ENCODE data around the gene CTSH.

The CTSH gene

DNA sequence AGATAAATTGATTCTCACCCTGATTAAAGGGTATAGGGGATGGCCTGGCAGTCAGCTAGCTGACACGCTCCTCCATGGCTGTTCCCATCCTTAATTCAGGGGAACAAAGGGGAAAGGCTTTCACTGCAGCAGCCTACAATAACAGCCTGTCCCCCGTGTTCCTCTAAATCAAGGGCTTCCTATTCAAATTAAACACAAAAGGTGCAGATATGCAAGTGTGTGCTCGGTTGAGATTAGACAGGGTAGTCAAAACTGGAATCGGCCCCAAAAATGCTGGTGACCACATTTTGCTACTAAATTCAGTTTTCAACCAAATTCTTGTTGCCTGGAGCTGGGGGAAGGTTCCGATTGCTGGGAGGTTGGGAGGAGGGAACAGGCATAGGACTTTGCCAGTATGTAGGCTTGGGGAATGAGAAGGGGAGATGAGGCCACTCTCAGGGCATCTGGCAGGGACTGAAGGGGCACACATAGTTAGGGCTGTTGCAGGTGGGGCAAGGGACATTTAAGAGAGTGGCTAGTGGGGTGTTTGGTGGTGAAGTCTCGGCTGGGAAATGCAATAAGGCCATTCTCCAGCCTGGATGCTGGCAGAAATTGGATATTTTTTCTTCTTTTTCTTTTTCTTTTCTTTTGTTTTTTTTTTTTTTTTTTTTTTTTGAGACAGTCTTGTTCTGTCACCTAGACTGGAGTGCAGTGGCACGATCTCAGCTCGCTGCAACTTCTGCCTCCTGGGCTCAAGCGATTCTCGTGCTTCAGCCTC, 32.9 kb upstream of the CTSH start:
- no peak for DNase-seq

DNA sequence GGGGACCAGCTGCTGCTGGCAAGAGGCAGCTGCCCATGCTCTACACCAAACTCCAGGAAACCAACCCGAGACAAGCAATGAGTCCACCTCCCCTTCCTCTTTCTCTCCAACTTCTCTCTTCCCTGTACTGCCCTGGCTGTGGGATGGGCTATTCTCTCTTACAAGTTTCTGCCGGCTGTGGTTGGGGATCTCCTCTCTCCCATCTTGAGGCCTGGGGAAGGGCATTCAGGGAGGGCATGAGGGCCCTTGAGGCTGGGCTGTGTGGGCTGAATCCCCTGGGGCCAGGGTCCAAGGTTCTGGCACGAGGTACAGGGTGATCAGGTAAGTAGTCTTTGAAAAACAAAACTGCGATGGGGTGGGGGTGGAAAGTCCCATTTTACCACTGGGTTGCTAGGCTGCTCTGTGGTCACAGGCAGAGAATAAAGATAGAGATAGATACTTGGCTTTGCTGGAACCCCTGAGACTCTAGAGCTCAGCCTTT, 32.3 kb upstream of the CTSH start:
- peak; percentile 39 for DNase-seq

DNA sequence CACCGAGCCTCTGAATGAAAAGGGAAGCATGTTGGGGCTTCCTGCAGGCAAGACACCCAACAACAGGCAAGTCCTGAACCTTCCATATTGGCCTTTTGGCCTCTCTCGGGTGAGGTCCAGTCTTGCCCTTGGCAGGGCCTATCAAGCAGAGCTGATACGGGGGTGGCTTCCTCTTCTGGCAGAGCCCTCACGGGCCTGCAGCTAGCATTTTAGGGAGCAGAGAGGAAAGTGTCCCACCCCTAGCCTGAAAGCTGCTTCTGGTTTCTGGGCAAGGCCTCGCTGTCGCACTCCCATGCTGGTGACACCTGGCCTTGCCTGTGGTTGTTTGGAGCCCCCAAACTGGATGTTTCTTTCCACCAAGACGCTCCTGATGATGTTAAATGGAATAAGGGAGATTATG, 31.8 kb upstream of the CTSH start:
- DNase-seq: no peak

DNA sequence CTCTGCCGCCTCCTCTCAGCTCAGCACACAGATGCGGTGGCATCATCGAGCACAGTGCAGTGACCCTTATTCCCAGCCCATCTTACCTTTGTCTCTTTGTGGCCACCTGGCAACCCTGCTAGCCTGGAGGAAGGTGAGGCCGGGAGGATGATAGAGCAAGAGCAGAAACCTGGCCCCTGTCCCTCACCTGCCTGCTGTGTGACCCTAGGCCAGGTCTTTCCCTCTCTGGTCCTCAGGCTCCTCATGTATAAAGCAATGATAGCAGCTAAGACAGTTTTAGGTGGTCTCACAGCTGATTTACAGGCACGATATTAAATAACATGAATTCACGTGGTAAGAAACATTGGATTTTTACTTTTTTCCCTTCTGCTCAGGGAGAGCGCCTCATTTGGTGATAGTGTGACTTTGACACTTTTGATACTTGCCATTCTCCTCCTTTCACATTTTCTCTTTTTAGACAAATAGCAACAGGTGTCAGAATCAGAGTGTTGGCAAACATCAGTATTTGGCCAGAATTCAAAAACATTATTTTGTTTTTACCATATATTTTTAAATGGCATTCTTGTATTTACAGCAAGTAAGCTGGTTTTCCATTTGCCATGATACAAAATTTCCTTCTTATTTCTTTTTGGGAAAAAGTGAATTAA, 29.5 kb upstream of the CTSH start:
- DNase-seq: no peak

DNA sequence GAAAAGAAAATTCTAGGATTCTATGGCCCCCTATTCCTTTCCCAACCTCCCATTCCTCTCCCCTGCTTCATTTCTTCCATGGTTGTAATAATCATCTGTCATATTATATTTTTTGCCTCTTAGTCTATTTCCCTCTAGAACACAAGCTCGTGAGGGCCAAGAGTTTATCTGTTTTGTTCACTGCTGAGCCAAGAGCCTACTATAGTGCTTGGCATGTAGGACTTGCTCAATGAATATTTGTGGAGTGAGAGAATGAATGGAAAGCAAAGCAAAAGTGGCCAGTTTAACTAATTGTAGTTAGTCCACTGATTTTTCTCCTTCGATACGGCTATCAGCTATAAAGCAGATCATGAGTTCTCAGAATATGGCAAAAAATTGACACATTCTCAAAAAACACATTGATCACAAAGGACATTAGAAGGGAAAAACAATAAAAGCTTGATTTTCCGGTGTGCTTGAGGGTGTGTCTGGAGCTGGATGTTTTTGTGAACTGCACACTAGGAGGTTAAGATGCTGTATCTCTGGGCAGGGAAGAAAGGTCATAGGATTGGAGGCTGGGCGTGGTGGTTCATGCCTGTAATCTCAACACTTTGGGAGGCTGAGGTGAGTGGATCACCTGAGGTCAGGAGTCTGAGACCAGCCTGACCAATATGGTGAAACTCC, 25.0 kb upstream of the CTSH start:
- no peak for DNase-seq

DNA sequence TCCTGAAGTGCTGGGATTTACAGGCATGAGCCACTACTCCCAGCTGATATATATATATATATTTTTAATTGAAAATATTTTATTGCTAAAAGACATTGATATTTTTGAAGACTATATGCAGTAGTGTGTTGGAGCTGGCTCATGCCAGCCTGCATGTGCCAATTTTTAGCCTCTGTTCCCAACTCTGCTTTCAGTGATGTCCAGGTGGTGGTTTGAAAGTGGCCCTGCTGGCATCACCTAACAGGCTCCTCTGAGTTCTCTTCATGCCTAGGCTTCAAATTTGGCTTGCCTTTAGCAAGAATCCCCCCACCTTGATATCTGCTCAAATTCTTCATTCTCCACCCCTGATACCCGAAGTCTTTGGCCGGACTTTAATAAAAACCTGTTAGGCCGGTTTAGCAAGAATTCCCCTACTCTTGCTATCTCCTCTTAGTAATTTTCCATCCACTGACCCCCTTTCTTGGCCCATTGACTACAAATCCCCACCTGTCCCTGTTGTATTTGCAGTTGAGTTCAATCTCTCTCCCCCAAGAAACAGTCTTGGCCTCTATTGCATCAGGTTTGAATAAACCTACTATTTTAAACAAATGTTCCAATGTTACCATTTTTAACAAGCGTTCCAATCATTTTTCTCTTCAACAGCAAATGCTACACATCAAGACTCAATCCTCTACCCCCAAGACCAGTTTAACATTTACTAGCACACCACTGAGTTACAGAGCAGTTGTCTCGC, 23.9 kb upstream of the CTSH start:
- DNase-seq: no peak

DNA sequence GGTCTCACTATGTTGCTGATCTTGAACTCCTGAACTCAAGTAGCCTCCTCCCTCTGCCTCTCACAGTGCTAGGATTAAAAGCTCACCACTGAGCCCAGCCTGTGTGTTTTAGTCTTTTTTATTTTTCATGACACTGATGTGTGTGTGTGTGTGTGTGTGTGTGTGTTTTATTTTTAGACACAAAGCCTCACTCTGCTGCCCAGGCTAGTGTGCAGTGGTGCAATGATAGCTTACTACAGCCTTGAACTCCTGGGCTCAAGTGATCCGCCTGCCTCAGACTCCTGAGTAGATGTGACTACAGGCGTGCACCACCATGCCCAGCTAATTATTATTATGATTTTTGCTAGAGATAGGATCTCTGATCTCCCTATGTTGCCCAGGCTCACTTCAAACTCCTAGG, 23.3 kb upstream of the CTSH start:
- DNase-seq: no peak

DNA sequence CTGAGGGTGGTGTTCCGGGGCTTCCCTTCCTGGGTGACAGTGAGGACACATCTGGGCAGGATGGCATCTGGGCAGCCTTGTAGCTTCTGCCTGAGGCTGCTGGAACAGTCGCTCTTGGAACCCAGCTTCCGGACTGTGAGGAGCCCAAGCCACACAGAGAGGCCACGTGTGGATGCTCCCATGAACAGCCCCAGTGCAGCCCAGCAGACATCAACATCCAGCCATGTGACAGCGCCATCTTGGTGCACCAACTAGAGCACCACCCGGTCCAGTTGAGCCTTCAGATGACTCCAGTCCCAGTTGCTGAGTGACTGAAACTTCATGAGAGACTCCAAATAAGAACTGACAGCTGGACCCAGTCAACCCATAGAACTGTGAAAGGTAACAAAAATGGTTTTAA, 15.5 kb upstream of the CTSH start:
- DNase-seq: no peak

DNA sequence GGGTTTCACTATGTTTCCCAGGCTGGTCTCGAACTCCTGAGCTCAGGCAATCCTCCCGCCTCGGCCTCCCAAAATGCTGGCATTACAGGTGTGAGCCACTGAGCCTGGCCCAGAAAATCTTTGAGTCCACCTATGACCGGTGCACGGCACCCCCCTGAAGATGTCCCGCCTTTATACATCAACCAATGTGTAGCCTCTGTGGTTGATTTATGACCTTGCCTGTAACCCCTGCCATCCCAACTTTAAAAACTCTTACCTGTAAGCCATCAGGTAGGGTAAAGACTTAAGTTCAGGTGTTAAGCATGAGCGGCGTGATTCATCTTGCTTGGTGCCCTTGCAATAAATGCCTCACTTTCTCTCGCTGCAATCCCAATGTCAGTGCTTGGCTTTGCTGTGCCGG, 14.5 kb upstream of the CTSH start:
- no peak for DNase-seq

DNA sequence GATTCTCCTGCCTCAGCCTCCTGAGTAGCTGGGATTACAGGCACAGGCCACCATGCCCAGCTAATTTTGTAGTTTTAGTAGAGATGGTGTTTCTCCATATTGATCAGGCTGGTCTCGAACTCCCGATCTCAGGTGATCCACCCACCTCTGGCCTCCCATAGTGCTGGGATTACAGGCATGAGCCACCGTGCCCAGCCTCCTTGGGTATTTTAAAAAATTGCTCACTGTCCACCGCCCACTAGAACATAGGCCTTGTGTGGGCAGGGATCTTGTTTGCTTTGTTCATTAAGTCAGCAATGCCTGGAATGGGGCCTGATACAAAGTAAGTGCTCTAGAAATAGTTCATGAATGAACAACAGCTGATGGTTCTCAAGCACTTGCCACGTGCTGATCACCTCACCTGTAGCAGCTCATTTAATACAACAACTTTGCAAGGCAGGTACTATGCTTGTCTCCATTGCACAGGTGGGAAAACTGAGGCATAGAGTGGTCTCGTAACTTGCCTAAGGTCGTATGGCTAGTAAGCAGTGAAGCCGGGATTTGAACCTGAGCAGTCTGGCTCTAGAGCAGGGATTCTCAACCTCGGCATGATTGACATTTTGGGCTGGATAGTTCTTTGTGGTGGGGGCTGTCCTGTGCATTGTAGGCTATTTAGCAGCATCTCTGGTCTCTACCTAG, 12.7 kb upstream of the CTSH start:
- no peak for DNase-seq

DNA sequence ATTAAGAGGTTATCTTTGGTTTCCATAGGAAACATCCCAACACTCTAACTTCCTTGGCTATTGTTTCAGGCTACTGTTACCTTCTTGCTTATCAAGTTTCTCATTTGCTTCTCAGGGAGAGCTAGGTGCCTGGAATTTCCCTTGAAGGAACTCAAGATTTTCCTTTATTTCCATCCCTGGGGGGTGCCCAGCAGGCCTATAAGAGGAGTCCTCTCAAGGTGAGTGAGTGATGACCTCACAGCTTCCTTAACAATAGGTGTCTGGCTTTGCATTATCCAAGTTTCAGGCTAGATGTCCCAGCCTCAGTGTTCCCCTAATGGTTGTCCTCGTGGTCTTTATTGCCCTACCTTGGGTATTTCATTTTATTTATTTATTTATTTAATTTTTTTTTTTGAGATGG, 12.1 kb upstream of the CTSH start:
- no peak for DNase-seq

DNA sequence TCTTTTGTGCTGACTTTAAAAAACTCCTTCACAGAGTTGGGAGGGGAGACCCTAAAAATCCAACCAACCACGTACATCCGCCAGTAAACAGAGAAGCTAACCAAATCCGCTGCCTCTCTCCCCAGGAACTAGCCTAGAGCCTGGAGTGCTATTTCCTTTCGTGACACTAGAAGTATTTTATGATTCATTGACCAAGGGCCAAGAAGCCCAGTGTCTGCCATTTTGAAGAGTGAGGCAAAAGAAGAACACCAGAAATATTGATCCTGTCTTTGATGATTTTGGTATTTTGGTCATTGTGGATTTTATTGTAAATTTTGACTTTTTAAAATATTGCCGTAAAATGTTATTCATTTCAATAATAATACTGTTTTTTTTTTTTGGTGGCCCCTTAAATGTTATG, 10.5 kb upstream of the CTSH start:
- no peak for DNase-seq

DNA sequence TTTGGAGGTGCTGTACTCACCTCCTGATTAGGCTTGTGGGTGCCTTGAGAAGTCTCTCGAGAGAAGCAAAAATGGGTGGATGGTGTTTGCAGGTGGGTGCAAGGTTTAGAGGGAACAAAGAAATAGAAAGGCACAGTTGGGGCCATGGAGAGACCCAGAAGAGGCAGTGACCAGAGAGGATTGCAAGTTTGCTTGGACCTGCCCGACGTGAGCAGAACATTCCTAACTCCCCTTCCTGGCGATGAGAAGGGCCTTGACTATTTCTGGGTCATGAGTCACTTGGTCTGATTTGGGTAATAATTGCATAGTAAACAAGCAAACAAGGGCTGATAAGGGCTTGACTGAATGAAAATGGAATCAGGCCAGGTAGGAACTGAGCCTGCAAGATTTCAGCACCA, 7.0 kb upstream of the CTSH start:
- no peak for DNase-seq

DNA sequence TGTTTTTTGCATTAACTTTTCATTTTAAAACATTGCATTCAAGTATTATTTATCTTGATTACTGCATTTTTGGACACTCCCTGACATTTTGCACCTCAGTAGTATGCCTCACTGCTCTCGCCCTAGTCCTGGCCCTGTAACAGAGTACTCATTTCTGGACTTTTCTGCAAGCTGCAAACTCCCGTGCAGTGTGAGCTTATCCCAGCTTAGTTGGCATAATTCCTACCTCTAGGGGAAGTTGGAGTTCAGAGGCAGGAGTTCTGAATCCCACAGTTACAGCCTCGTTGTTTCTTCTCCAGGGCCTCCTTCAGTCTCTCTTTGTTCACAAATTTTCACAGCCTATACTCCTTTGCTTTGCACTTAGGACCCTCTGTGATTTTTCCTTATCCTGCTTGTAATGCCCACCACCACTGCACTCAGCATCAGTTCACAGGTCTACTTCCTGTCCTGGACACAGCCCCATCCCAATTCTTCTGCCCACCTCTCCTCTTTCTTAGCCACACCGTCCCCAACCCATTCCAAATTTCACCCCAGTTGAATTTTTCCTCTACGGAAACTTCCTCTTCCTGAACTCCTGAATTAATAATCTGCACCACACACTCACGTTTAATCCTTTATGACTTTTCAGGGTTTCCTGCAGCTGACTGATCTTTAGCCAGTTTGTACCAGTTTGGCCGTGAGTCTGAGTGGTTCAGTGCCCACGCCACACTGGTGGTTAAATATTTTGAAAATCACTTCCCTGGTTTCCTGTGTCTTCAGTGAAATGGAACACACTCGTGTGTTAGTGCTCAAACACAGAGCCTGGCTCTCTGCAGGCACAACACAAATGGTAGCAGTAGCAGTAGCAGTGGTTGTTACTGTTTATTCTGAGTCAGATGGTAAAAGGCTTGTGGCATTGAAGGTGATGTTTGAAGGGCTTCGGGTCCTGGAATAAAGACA, 6.3 kb upstream of the CTSH start:
- no peak for DNase-seq

DNA sequence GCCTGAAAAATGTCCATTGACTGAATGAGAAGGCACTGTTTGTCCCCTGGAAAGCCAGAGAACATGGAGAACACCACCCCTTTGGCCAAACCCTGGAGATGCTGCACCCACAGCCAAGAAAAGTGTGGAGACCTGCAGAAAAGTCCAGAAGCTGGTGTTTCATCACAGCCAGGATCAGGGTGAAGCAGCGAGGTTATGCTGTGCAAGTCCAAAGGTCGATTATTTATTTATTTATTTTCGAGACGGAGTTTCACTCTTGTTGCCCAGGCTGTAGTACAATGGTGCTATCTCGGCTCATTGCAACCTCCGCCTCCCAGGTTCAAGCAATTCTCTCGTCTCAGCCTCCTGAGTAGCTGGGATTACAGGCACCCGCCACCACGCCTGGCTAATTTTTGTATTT, 5.5 kb upstream of the CTSH start:
- DNase-seq: no peak

DNA sequence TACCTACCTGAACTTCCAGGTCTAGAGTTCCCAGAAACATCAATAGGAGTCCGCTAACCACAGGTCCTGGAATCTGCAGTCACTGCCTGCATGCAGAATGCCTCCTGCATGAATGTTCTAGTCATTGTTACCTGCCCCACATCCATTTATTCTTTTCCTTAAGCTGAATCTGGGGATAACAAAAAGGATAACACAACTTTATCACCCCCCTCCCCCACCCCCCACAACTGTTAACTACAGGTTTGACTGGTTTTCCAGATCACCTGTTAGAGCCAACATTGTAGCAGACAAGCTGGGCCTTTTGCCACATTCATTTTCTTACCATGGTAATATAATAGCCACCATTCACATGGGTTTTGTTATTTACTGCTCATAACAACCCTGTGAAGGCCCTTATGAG, 4.6 kb upstream of the CTSH start:
- DNase-seq: no peak

DNA sequence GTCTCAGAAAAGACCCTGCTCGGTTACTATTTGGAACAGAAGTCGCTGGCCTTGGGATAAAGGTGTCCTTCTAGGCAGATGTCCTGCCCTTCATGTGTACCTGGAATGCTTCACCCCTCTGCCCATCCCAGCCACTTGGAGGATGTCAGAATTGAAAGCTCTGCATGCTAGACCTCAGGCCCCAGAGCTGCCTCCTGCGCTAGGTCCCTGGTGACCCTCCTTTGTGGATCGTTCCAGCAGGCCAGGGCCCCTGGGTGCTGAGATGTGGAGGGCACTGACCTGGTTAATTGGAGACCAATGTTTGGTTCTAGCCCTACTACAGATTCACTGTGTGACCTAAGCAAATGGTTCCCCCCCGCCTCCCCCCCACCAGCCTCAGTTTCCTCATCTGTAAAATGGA, 2.7 kb upstream of the CTSH start:
- DNase-seq: no peak

DNA sequence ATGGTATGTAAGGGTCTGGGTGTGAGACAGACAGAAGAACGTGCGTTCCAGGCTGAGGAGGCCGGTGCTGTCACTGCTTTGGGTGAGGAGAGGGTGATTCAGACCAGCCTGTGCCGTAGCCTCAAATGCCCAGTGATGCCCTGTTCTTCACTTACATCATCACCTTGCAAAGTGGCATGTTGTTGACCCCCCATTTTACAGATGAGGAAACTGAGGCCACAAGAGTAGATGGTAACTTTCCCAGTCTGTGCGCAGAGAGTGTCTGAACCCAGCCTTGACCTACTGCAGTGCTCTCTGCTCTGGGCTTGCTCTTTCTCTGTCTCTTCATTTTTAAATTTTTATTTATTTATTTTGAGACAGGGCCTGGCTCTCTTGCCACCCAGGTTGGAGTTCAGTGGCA, 1.6 kb upstream of the CTSH start:
- DNase-seq: no peak

DNA sequence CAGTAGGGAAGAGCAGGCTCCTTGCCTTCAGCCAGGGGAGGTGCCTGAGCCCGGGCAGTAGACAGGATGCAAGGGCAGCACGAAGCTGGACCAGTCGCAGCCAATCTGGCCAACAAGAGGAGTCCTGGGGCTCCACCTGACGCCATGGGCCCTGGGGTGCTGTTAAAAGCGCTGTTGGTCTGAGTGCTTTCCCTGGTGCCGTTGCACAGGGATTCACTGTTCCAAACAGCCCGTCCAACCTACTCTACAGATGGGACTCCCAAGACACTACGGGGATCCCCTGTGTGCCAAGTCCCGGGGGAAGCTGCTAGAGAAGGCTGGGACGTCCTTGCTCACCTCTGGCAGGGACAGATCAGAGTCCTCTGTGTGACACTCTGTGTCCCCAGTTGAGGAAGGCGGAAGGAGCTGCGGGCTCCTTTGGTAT, 632 bp downstream of the CTSH start:
- DNase-seq: no peak

DNA sequence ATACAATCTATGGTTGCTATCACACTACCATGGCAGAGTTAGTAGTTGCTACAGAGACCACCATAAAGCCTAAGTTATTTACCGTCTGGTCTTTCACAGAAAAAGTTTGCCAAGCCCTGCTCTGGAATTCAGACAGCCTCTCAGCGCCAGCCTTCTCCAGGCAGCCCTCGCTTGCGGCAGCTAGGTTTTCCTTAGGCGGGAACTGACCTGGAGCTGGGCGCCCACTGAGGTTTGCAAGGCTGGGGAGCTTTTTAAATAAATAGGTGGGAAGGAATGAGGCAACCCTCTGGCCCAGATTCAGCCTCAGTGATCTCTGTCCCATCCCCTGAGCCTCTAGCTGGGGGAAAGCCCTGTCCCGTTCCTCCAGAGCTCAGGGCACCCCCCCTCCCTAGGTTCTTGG, 1.2 kb downstream of the CTSH start:
- DNase-seq: no peak

DNA sequence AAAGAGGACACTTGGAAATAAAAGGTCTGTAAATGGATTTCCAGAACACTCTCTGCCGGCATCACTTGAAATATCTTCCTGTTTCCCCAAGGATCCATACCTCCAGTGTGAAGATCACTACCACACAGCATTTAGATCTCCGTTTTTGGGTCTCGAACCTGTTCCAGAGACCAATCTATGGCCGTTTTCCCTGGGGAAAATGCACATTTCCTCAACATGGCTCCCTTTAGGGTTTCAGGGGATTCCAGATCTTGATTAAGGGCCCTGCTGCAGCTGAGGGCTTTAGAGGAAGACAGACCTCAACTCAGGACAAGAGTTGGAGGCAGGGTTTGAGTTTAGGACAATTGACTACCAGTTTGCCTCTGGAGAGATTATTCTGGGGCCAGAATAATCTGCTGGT, 2.1 kb downstream of the CTSH start:
- no peak for DNase-seq

All from CD4-positive, alpha-beta T cell treated with Interleukin-15 for 1 hour (primary cell).